ENCODE data around the gene STX12. TPM values are rescaled to one million over a fixed set of nuclear protein-coding genes. Genes with fewer than 3 reads are reported as not detected.
"Not testable (repeated sequence)": the region's sequence is repeated elsewhere in the genome, so short reads cannot be mapped to it uniquely, and the experiment has no call there.

The STX12 gene
- total and polyA plus RNA-seq, 2 experiments from 2014 or later, result 56.6 to 86.7 TPM

- Histone ChIP-seq H3K36me3 (ENCODE audit: low read depth) (peaks cover 51% of the 10 kb centered on the region), H3K4me3 (no peak overlapping the region), H2AFZ (no peak overlapping the region), H3K9ac (no peak overlapping the region), H3K27me3 (replicated peaks; ENCODE audit: insufficient read depth) (no peaks in the 10 kb centered on the region), H3F3A (ENCODE audit: insufficient read depth) (peaks cover 12% of the 10 kb centered on the region), H3K4me2 (ENCODE audit: unreplicated experiment) (no peak overlapping the region), H4K20me1 (ENCODE audit: insufficient read depth) (no peaks in the 10 kb centered on the region), H3K9me2 (ENCODE audit: insufficient read depth) (no peaks in the 10 kb centered on the region), H3K4me1 (ENCODE audit: insufficient read depth) (no peaks in the 10 kb centered on the region), H3K9me3 (ENCODE audit: low read depth) (no peaks in the 10 kb centered on the region), H3K27ac (no peak overlapping the region), H3K79me2 (ENCODE audit: insufficient read depth) (no peaks in the 10 kb centered on the region; the same call in 1 of the 2 replicates)
- no peak for DNase-seq
- TF ChIP-seq EZH2 (IDR thresholded peaks at IDR 0.05; ENCODE audit: insufficient read depth, poor library complexity, severe bottlenecking), result no peak
- TF ChIP-seq EZH2phosphoT487 (IDR thresholded peaks at IDR 0.05; ENCODE audit: insufficient read depth, low read depth), result no peak
- 97 to 99% methylated on average over 4 of the region's 4 CpGs for WGBS, 2 experiments (ENCODE audit: low coverage in 1 of 2, low lambda C conversion rate in 2 of 2, missing lambda C conversion rate in 2 of 2)
- in situ Hi-C loops (cut with MboI), result no loop called here
Measured at GRCh38 chr1:27823784-27824183, 50.8 kb downstream of the STX12 start.

- Histone ChIP-seq H3K79me2 (ENCODE audit: insufficient read depth) (no peaks in the 10 kb centered on the region; the same call in 1 of the 2 replicates), H3K9ac (no peak overlapping the region), H3K4me2 (ENCODE audit: unreplicated experiment) (no peak overlapping the region), H3K4me1 (ENCODE audit: insufficient read depth) (no peaks in the 10 kb centered on the region), H3K9me3 (ENCODE audit: low read depth) (no peaks in the 10 kb centered on the region), H4K20me1 (ENCODE audit: insufficient read depth) (no peaks in the 10 kb centered on the region), H3K27me3 (replicated peaks; ENCODE audit: insufficient read depth) (no peaks in the 10 kb centered on the region), H3F3A (ENCODE audit: insufficient read depth) (peaks cover 12% of the 10 kb centered on the region), H3K4me3 (no peak overlapping the region), H3K9me2 (ENCODE audit: insufficient read depth) (no peaks in the 10 kb centered on the region), H2AFZ (no peak overlapping the region), H3K36me3 (ENCODE audit: low read depth) (peaks cover 45% of the 10 kb centered on the region), H3K27ac (no peak overlapping the region)
- in situ Hi-C loops (cut with MboI), result no loop called here
- TF ChIP-seq EZH2 (IDR thresholded peaks at IDR 0.05; ENCODE audit: insufficient read depth, poor library complexity, severe bottlenecking) (no peak), EZH2phosphoT487 (IDR thresholded peaks at IDR 0.05; ENCODE audit: insufficient read depth, low read depth) (no peak)
- no peak for DNase-seq
- WGBS, 2 experiments (ENCODE audit: low coverage in 1 of 2, low lambda C conversion rate in 2 of 2, missing lambda C conversion rate in 2 of 2), result 96 to 100% methylated on average over 4 of the region's 4 CpGs
Measured at GRCh38 chr1:27824411-27824810, 51.4 kb downstream of the STX12 start.

GRCh38 chr1:27829339-27829960 lies 56.4 kb downstream of the STX12 start:
- H3K36me3 ChIP-seq (ENCODE audit: low read depth), result peaks cover 20% of the 10 kb centered on the region
- peak overlapping the region; percentile 96 for H3K9ac ChIP-seq
- in situ Hi-C loops (cut with MboI), result not testable (repeated sequence)

GRCh38 chr1:27830621-27831440 lies 57.8 kb downstream of the STX12 start, which contains the start of gene PPP1R8:
Gene PPP1R8, plus strand, starts transcription at chr1:27830782. Its CDS starts 54 bp downstream, at chr1:27830836.
- peak within 1 kb of the TSS; percentile 82 for H3K4me3 ChIP-seq
- H2AFZ ChIP-seq, result peak within 1 kb of the TSS; percentile 94
- H3K27me3 ChIP-seq (replicated peaks; ENCODE audit: insufficient read depth), result no peaks in the 10 kb centered on the region
- peak within 1 kb of the TSS; percentile 96 for H3K9ac ChIP-seq
- no peaks in the 10 kb centered on the region for H3K9me3 ChIP-seq (ENCODE audit: low read depth)
- no peaks in the 10 kb centered on the region for H3K9me2 ChIP-seq (ENCODE audit: insufficient read depth)
- in situ Hi-C loops (cut with MboI), result no loop called here
- H3K4me1 ChIP-seq (ENCODE audit: insufficient read depth), result peaks cover 24% of the 10 kb centered on the region
- TF ChIP-seq EZH2 (IDR thresholded peaks at IDR 0.05; ENCODE audit: insufficient read depth, poor library complexity, severe bottlenecking) (no peak), EZH2phosphoT487 (IDR thresholded peaks at IDR 0.05; ENCODE audit: insufficient read depth, low read depth) (no peak)
- peaks cover 18% of the 10 kb centered on the region for H3K36me3 ChIP-seq (ENCODE audit: low read depth)
- DNase-seq, result peak; percentile 99
- peaks cover 4% of the 10 kb centered on the region; the same call in 1 of the 2 replicates for H4K20me1 ChIP-seq (ENCODE audit: insufficient read depth)
- peak within 1 kb of the TSS; percentile 96 for H3K4me2 ChIP-seq (ENCODE audit: unreplicated experiment)
- peaks cover 52% of the 10 kb centered on the region for H3K79me2 ChIP-seq (ENCODE audit: insufficient read depth)
- peak within 1 kb of the TSS; percentile 83 for H3K27ac ChIP-seq
- peaks cover 44% of the 10 kb centered on the region for H3F3A ChIP-seq (ENCODE audit: insufficient read depth)
- 1% methylated on average over 58 to 60 of the region's 60 CpGs for WGBS, 2 experiments (ENCODE audit: low coverage in 1 of 2, low lambda C conversion rate in 2 of 2, missing lambda C conversion rate in 2 of 2)

More at GRCh38 chr1:27829339-27829960, 56.4 kb downstream of the STX12 start:
- H2AFZ ChIP-seq, result peak overlapping the region; percentile 94
- H3K4me2 ChIP-seq (ENCODE audit: unreplicated experiment); H3K9me3 ChIP-seq (ENCODE audit: low read depth); DNase-seq; H4K20me1 ChIP-seq (ENCODE audit: insufficient read depth); H3K9me2 ChIP-seq (ENCODE audit: insufficient read depth); H3K27me3 ChIP-seq (replicated peaks; ENCODE audit: insufficient read depth): not testable (repeated sequence)
- peaks cover 44% of the 10 kb centered on the region for H3F3A ChIP-seq (ENCODE audit: insufficient read depth)
- peak overlapping the region; percentile 82 for H3K4me3 ChIP-seq
- H3K4me1 ChIP-seq (ENCODE audit: insufficient read depth), result peaks cover 24% of the 10 kb centered on the region
- H3K27ac ChIP-seq, result peak overlapping the region; percentile 83
- peaks cover 38% of the 10 kb centered on the region for H3K79me2 ChIP-seq (ENCODE audit: insufficient read depth)
- 89 to 93% methylated on average over 3 of the region's 4 CpGs for WGBS, 2 experiments (ENCODE audit: low coverage in 1 of 2, low lambda C conversion rate in 2 of 2, missing lambda C conversion rate in 2 of 2)
